GM21360 (cell line): Measurements from ENCODE around the gene HOXB5.

Experiments used
- ATAC-seq: cut with Tn5 transposase; IDR thresholded peaks from one replicate; pipeline ENCODE4 v1.9.1; 2021; ENCODE audit warnings: mild to moderate bottlenecking, moderate library complexity; ENCODE audit not compliant: unreplicated experiment

HOXB5 gene

DNA sequence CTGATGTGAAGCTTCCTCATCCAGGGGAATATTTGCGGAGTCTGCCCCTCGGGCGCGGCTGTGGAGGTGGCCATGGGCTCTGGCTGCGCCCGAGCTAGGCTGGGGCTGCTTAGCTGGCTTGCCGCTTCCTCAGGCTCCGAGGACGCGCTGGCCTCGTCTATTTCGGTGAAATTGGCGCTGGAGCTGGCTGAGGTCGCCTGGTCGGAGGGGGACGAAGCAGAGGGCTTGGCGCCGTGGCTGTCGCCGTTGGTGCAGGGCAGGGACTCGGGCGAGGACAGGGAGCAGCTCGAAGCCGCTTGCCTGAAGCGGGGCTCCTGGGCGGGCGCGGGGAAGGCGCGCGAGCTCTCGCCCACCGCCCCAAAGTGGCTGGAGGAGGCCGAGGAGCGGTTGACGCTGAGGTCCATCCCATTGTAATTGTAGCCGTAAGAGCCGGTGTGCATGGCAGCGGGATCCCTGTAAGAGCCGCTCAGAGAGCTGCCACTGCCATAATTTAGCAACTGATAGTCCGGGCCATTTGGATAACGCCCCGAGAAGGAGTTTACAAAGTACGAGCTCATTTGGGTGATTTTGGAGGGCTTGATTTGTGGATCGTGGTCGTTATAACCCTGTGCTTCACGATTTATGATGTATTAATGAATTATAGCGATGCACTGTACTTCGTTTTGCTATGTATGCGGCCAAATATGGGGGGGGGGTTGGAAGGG is at the start of gene HOXB5:
TSS of gene HOXB5 (minus strand) at position 654 of the 704 bp plus-strand sequence. CDS start at position 557, 97 bp downstream.
- ATAC-seq = no peak

DNA sequence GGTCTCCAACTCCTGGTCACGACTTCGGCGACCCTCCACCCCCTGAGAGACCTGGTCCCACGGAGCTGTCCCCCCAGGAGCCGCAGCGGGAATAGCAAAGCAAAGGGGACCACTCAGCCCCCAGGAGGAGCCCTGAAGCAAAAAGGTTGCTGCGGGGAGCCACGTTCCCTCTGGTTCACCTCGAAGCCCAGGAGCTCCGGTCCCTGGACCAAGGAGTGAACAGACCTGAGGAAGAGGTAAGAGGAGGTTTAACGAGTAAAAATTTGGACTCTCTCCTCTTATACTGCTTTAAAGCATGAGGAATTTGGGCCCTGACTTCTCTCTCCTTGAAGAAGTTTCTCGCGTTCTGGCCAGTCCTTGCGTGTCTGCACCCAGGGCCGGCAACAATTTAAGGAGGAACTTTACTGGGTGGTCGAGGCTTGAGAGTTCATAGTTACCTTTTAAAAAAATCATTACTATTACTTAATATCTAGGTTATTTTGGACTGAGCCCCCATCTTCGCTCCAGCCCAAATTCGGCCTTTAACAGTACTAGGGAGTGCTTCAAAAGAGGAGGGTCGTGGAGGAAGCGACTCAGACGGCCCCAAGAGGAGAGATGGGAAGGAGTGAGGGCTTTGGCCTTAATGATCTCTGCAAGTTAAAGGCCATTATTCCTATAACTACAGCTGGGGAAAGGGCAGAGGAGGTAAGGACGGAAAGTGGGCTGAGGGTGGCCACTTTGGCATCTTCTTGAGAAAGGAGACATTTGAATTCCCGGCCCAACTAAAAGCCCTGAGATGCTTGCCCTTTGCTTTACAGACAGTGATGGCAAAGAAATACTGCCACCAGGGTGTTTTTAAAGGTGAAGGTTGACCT is 49.5 kb upstream of the HOXB5 start:
- ATAC-seq = no peak

DNA sequence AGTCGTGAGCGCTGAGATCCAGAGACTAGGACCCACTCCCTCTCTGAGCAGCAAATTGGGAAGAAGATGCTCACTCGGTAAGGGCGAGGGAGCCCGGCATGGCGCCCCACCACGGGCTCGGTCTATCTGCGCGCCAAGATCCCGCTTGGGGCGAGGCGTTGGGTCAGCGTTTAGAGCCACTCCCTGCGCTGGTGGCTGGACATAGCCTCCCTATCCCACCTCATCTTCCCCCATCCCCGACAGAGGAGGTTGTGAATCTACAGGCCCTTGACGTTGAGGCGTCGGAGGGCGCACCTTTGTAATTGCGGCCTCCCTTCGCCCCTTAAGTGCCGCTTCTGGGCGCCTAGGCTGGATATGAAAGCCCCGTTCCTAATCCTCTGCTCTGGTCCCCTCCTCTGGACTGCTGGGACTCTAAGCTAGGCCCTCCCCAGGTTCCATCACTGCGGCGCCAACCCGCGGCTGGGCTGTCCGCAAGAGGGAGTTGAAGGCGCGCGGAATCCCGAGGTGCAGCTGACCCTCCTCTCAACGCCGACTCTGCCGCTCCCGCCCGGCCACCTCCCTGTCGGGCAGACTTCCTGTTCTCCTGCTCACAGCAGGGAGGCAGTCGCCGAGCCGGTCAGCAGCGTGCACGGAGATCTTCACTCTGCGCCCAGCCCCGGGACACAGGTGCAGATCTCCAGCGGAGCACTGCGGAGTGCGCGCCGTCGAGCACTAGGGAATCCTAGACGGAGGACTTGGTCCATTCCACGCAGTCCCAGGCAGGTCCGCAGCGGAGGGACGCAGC is 48.7 kb upstream of the HOXB5 start:
- ATAC-seq = no peak

DNA sequence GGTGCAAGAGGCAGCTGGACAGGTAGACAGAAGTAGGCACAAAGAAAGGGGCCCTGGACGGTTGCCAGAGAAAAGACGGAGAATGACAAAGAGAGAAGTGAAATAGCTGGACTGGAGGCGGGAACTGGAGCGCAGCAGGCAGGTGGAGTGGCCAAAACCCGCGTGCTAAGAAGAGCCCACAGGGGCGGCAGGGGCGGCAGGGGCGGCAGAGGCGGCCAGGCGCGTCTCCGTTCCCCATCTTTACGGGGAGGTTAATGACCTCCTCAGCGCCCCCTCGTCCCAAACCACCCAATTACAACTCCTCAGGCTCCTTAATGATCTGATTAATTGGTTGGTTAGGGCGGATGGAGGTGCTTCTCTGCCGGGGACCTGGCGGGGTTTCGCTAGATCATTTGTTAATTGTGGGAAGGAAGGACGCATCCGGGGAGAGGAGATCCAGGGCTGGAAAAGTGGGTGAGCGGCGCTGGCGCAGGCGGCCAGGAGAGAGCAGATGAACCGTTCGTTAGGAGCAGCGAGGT is 48.0 kb upstream of the HOXB5 start:
- no peak for ATAC-seq

GRCh38 chr17:48640858-48641180 is 47.2 kb upstream of the HOXB5 start:
- no peak for ATAC-seq

DNA sequence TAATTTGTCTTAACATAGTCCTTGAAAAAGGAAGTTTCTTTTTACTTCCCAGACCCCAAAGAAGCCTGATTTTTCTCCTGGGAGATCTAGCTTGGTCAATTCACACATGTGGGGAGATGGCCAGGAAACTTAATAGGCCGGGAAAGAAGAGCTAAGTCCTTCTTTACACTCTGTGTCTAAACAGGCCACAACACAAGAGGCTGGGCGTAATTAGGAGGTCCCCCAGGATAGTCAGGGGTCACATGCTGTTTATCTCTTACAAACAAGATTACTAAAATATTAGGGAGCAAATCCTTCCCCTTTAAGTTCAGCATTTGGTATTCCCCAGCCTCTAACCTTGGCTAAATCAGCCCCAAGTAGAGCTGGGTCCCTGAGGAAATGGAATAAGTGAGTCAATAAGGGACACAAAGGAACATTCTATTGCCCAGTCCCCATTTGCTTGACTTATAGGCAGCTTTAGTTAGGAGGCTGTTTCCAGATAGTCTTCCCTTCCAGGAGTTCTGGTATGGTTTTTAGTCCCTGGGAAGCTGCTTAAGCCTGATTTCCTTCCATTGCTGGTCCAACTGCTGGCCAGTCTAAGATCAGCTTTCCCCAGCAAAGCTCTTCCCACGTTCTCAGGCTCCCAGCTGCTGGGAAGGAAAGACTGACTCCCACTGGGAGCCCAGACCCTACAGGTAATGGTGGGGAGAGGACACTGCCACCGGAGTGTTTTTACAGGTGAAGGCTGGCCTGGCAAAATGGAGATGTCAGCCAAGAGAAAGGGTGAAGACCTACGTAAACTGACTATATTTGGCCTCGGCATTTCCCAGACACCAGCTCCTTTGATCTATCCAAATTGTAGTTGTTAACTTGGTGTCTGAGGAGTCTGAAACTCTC is 46.6 kb upstream of the HOXB5 start:
- no peak for ATAC-seq

DNA sequence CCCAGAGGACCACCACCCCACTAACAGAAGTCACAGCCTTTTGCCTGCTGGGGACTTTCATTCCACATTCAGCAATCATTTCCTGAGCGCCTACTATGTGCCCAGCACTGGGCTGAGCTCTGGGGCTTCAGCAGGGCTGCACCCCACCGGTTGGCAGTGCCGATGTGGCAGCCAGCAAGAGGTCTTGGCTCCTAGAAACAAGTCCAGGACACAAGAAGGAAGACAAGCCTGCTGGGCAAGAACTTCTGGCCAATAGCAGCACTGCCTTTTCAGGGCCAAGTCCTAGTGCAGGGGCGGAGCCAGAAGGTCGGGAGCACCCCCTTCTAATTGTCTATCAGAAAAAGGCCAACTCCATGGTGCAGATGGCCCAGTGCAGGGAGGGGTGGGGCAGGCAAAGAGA is 45.6 kb upstream of the HOXB5 start:
- no peak for ATAC-seq

DNA sequence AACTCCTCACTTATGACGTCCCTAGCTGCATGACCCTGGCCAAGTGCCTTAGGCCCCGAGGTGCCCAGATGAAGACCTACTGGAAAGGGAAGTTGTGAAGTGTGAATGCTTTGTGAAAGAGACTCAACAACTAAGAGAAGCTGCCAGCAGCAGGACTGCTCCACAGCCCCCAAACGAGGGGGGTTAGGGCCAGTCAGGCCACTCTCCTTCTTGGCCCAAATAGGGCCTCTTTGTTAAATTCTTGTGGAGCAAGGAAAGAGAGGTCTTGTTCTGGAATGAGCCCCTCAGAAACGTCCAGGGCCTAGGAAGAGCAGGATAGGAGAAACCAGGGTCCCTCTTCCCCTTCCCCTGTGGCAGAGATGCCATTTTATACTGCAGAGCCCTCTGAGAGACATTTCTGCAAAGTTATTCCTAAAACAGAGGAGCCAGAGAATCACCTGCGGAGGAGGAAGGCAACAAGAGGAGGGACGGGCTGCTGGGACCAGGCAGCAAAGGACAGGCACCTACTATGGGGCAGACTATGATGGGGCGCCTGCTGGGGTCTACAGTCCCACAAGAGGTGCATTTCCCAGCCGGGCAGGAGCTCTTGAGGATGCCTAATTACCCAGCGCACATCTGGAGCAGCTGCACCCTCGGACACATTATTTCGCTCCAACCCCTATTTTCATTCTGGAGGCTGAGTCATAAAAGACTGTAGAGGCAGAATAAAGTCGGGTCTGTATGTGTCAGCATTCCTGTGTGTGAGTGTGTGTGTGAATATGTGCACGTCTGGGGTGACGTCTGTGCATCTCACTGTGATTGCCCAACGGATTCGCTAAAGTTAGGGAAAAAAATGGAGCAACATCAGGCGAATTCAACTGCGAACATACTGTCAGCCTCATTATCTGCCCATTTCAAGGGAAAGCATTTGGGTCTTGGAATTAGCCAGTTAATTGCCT is 44.0 kb upstream of the HOXB5 start:
- ATAC-seq = no peak

DNA sequence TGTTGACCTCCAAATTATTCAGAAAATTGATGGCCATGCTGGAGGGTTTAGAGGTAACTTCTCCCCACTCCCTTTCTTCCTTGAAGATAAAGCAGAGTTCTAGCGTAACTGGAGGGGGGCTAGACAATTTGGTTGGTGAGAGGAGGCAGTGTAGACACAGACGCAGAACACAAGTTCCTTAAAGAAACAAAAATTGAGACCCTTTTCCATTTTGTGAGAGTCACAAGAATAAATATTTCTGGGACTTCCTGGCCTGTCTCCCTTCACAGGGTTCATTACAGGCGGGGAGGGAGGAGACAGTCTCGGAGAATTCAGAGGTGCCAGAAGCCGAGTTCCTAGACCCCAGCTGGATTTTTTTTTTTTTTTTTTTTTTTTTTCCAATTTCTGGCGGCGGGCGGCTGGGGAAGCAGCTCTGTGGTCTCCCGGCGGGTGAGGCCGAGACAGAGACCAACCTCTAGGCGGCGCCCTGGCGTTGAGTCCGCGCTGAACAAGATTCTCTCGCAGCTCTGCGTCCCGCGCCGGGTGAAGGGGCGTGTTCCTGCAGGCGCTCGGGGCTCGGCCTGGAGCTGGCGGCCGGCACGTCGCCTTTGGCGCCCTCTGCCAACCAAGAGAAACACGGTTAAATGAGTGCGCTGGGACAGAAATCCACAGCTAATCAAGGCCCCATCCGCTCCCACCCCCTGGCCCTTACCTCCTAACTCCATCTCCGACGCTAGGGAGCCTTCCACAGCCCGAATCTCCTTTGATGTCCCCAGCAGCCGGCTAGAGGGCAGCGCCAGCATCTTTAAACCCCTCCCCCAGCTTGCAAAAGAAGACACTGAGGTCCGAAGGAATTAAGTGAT is 42.8 kb upstream of the HOXB5 start:
- ATAC-seq = no peak

GRCh38 chr17:48634493-48635208 is 41.1 kb upstream of the HOXB5 start:
- no peak for ATAC-seq

- no peak for ATAC-seq
Observed at GRCh38 chr17:48633266-48633677, 39.7 kb upstream of the HOXB5 start.

DNA sequence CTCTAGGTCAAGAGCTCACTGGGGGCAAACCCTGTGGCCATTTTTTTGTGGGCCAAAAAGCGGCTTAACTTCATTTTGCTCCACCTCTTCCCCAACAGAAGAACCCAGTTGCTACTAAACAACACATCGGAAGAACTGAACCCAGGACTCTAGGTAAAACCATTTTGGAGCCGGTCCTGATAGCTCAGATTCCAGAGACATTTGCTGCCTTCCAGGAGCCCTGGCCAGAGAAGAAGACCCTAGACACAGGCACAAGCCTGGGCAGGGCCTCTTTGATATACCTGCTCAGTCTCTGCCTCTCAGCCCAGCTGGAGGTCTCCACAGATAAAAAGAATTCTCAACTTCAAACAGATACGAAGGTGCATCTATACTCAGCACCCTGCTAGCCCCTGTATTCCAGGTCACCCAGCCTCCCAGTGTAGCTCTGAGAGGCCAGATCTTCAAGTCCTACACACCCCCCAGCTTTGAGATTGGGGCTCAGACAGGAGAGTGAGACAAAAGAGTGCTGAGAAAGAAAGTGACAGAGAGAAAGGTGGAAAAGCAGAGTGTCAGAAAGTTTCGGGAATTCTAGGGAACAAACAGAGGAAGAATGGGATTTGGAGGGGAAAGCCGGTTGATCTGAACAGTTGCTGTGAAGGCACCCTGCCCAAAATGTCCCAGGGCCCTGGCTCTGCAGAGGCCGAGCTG is 39.1 kb upstream of the HOXB5 start:
- no peak for ATAC-seq

- ATAC-seq = no peak
Observed at GRCh38 chr17:48631693-48632578, 38.4 kb upstream of the HOXB5 start.

GRCh38 chr17:48630925-48631692 is 37.5 kb upstream of the HOXB5 start:
- ATAC-seq = no peak
